Activated CD8-positive, alpha-beta T cell treated with anti-CD3 and anti-CD28 coated beads for 36 hours (primary cell): ENCODE data around the gene PCDH9. TPM values are rescaled to one million over a fixed set of nuclear protein-coding genes. Genes with fewer than 3 reads are reported as not detected.

Experiments used
- ATAC-seq: fragments of 200-7000 bp; cut with Tn5 transposase; one replicate; pipeline ENCODE4 v1.10.0; 2021; ENCODE audit warnings: mild to moderate bottlenecking, moderate library complexity
- CTCF ChIA-PET: fragments of 350-600 bp; sonication (Branson Sonifier 250); formaldehyde crosslinking; loops from one replicate; lab custom pipeline; 2021; ENCODE audit warnings: antibody characterized with exemption; lab: Charles Lee
- POLR2A ChIA-PET: fragments of 350-600 bp; sonication (Branson Sonifier 250); formaldehyde crosslinking; loops from one replicate; lab custom pipeline; 2021; ENCODE audit warnings: antibody characterized with exemption; lab: Charles Lee
- DNase-seq: peaks from one replicate; pipeline ENCODE4 v3.0.0-alpha.2; 2020
- H3K27ac Mint-ChIP-seq: one replicate; pipeline ENCODE4 v1.8.0; 2021; ENCODE audit warnings: mild to moderate bottlenecking, mixed read lengths
- H3K27me3 Mint-ChIP-seq: one replicate; pipeline ENCODE4 v1.8.0; 2021; ENCODE audit warnings: mixed read lengths
- H3K36me3 Mint-ChIP-seq: one replicate; pipeline ENCODE4 v1.8.0; 2021; ENCODE audit warnings: low read depth, mixed read lengths
- H3K4me1 Mint-ChIP-seq: one replicate; pipeline ENCODE4 v1.8.0; 2021; ENCODE audit warnings: low read depth, mixed read lengths
- H3K4me3 Mint-ChIP-seq: one replicate; pipeline ENCODE4 v1.8.0; 2021; ENCODE audit warnings: mild to moderate bottlenecking, moderate library complexity, mixed read lengths
- H3K9me3 Mint-ChIP-seq: one replicate; pipeline ENCODE4 v1.8.0; 2021; ENCODE audit warnings: mixed read lengths
- intact Hi-C: fragments of 100-400 bp; cut with micrococcal nuclease; formaldehyde crosslinking; loops from one replicate; pipeline ENCODE4 v1.10.0; 2022
- total RNA-seq, 2 experiments: library from RNA; stranded (reverse); gene quantifications; one replicate each; pipeline ENCODE4 v1.2.3, GENCODE V29; 2021
- TF ChIP-seq, protein P1 (sequence below): fragments of 200-600 bp; IDR thresholded peaks from one replicate; pipeline ENCODE4 v1.8.0; 2022; ENCODE audit warnings: antibody characterized with exemption, mild to moderate bottlenecking

The PCDH9 gene
- total RNA-seq, 2 experiments from 2014 or later: 0.04 to 0.14 TPM

DNA sequence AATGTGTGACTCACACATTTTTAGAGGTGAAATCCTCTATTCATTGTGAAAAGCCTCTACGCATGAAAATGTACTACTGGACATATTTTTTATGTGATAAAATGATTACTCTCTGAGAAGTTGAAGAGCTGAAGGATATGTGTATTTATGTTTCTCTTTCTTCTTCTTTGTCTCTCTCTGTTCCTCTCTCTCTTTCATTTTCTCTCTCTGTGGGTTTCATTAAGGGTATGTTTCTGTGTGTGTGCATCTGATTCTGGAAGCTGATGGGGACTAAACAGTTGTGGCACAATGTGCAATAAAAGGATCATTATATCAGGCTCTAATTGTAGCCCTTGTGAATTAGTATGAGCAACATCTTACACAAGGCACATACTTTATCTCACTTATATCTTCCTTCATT, 867.7 kb downstream of the PCDH9 start:
- POLR2A ChIA-PET: no interaction called here
- no peaks in the 10 kb centered on the region for H3K27me3 Mint-ChIP-seq

DNA sequence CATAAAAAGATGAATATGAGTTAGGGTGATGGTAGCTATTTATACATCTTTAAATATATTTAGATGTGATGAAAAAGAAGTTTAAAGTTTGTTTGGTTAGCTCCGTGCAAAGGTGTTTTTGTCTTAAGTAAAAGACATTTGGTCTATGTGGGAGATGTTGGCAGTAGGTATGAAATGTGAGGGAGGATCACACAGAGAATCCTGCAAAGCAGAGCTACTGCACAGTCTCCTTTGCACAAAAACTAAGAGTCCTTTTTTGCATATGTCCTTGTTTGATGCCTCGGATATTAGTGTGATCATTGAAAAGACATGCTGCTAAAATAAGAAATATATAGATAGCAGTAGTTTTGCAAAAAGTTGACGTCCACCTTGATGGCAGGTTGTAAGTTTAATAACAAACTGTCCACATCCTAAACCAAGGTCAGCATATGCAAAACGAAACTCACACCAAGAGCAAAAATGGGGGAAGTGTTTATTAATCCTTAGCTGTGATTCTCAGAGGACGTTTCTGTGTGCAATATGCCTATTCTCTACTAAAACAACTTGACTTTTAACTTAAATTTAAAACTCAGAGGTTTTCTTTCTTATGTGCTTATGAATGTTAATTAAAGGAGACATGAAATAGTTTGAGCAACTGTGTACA, 870.1 kb downstream of the PCDH9 start:
- ChIA-PET CTCF (no interaction called here), POLR2A (no interaction called here)
- Mint-ChIP-seq H3K9me3 (no peaks in the 10 kb centered on the region), H3K4me3 (no peak overlapping the region), H3K4me1 (no peaks in the 10 kb centered on the region), H3K36me3 (no peaks in the 10 kb centered on the region), H3K27me3 (no peaks in the 10 kb centered on the region), H3K27ac (no peak overlapping the region)
- TF ChIP-seq, protein P1, sequence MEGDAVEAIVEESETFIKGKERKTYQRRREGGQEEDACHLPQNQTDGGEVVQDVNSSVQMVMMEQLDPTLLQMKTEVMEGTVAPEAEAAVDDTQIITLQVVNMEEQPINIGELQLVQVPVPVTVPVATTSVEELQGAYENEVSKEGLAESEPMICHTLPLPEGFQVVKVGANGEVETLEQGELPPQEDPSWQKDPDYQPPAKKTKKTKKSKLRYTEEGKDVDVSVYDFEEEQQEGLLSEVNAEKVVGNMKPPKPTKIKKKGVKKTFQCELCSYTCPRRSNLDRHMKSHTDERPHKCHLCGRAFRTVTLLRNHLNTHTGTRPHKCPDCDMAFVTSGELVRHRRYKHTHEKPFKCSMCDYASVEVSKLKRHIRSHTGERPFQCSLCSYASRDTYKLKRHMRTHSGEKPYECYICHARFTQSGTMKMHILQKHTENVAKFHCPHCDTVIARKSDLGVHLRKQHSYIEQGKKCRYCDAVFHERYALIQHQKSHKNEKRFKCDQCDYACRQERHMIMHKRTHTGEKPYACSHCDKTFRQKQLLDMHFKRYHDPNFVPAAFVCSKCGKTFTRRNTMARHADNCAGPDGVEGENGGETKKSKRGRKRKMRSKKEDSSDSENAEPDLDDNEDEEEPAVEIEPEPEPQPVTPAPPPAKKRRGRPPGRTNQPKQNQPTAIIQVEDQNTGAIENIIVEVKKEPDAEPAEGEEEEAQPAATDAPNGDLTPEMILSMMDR: no peak
- no peak for ATAC-seq
- no peak for DNase-seq
- intact Hi-C loops: no loop called here

More for the DNA sequence above, 867.7 kb downstream of the PCDH9 start:
- Mint-ChIP-seq H3K4me1 (no peaks in the 10 kb centered on the region), H3K36me3 (no peaks in the 10 kb centered on the region), H3K9me3 (no peaks in the 10 kb centered on the region), H3K4me3 (no peak overlapping the region), H3K27ac (no peak overlapping the region)
- DNase-seq: no peak
- ATAC-seq: no peak
- intact Hi-C loops: no loop called here
- CTCF ChIA-PET: no interaction called here
- TF ChIP-seq, protein P1: no peak

DNA sequence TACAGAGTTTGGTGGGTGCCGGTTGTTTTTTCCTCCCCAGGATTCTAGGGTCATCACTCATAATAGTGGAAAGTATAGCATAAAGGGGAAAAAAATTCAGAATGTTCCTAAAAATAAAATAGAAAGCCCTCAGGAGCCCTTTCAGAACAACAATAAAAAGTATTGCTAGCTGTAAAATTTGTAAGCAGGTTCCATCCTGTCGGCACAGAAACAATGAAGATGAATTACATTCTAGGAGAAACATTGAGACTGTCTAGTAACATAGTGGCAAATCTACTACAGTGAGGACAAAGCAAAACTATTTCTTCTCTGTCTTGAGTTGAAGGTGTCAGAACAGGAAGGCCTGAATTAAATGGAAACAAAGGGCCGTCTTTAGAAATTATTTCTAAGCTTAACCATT, 870.7 kb downstream of the PCDH9 start:
- ATAC-seq: no peak
- POLR2A ChIA-PET: no interaction called here
- Mint-ChIP-seq H3K4me1 (no peaks in the 10 kb centered on the region), H3K27ac (no peak overlapping the region), H3K9me3 (no peaks in the 10 kb centered on the region), H3K27me3 (no peaks in the 10 kb centered on the region), H3K4me3 (no peak overlapping the region), H3K36me3 (no peaks in the 10 kb centered on the region)
- DNase-seq: no peak
- intact Hi-C loops: no loop called here
- TF ChIP-seq, protein P1: no peak
- CTCF ChIA-PET: no interaction called here

DNA sequence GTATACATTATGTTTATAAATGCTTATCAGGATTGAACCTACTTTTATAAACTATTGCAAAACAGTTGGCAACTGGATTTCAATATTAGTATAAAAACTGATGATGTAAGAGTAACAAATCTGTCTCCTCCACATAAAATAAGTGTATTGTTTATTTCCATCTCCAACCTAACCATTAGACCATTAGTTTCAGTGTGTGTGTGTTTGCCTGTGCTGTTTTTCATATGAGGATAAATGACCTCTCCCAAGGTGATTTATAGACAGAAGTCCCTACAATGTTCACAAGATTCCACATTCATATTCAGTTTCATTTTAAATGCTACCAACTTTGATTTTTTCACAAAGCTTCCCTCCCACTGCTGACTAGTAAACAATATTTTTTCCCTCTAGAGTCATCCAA, 871.6 kb downstream of the PCDH9 start:
- ATAC-seq (no peak), DNase-seq (no peak)
- ChIA-PET POLR2A (interaction anchor here (0.8 kb wide), 1 partner anchor 29 kb away, joined by 3 read pairs; no protein-coding TSS in a partner anchor), CTCF (no interaction called here)
- Mint-ChIP-seq H3K9me3 (no peaks in the 10 kb centered on the region), H3K4me1 (no peaks in the 10 kb centered on the region), H3K4me3 (no peak overlapping the region), H3K36me3 (no peaks in the 10 kb centered on the region), H3K27ac (no peak overlapping the region), H3K27me3 (no peaks in the 10 kb centered on the region)
- TF ChIP-seq, protein P1: no peak
- intact Hi-C loops: no loop called here

DNA sequence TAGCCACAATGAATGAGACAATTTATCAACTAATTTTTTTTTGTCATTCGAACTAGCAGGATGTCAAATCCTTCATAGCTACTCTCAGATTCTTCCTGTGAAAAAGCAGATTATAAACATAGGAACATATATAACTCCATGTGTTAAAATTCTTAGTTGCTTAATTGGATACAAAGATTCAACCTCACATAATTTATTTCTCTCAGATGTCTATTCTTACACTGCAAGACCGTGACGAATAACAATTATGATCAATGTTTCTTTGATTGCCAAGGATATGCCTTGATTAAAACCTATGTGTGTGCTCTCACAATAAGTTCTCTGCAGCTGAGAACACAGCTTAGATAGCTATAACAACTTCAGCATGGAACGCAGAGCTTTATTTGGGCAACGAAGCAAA, 872.7 kb downstream of the PCDH9 start:
- Mint-ChIP-seq H3K36me3 (no peaks in the 10 kb centered on the region), H3K27ac (no peak overlapping the region), H3K27me3 (no peaks in the 10 kb centered on the region), H3K4me1 (no peaks in the 10 kb centered on the region), H3K4me3 (no peak overlapping the region), H3K9me3 (no peaks in the 10 kb centered on the region)
- intact Hi-C loops: no loop called here
- TF ChIP-seq, protein P1: no peak
- ChIA-PET CTCF (no interaction called here), POLR2A (no interaction called here)
- ATAC-seq: no peak
- no peak for DNase-seq
